Thyroid gland (tissue), 4 donors: ENCODE results near the gene RBBP4. TPM values are rescaled to one million over a fixed set of nuclear protein-coding genes. Genes with fewer than 3 reads are reported as not detected.
A peak's percentile ranks its signal among the peaks of the same experiment; 100 is the strongest.
"Not testable (repeated sequence)": the region's sequence is repeated elsewhere in the genome, so short reads cannot be mapped to it uniquely, and the experiment has no call there.

Experiments used
- DNase-seq, 2 donors: peaks; one replicate each; pipeline ENCODE4 v3.0.0-alpha.2; 2019
- H3K27ac ChIP-seq, 3 donors: fragments of 200-600 bp; sonication (generic); 1 replicate in 2 of 3; 2 replicates in 1 of 3; pipeline ENCODE4 v1.5.1; 2016 to 2019; ENCODE audit warnings: mild to moderate bottlenecking in 1 of 3, moderate library complexity in 1 of 3
- H3K27me3 ChIP-seq: fragments of 200-600 bp; sonication (generic); one replicate; pipeline ENCODE4 v1.5.1; 2019
- H3K36me3 ChIP-seq, 2 donors: fragments of 200-600 bp; sonication (generic); one replicate each; pipeline ENCODE4 v1.5.1; 2016 to 2019
- H3K4me1 ChIP-seq, 2 donors: fragments of 200-600 bp; sonication (generic); one replicate each; pipeline ENCODE4 v1.5.1; 2017 to 2019
- H3K4me3 ChIP-seq, 3 donors: fragments of 200-600 bp; sonication (generic); replicated peaks in 1 of 3; 1 replicate in 2 of 3; 2 replicates in 1 of 3; pipeline ENCODE4 v1.5.1; 2016; ENCODE audit warnings: mild to moderate bottlenecking in 1 of 3
- H3K9me3 ChIP-seq: fragments of 200-600 bp; sonication (generic); one replicate; pipeline ENCODE4 v1.5.1; 2017
- CTCF ChIP-seq, 6 experiments: fragments of 200-600 bp in 3 of 6; fragments of 450-650 bp in 3 of 6; sonication (generic) in 3 of 6; IDR thresholded peaks; one replicate each; pipeline ENCODE4 v1.5.1; 2016 to 2019; ENCODE audit warnings: antibody characterized with exemption in 6 of 6, mild to moderate bottlenecking in 2 of 6, inconsistent platforms in 1 of 6, moderate library complexity in 1 of 6
- POLR2A ChIP-seq, 2 donors: fragments of 450-650 bp; IDR thresholded peaks; one replicate each; pipeline ENCODE4 v1.6.1; 2017; ENCODE audit warnings: antibody characterized with exemption in 2 of 2, mild to moderate bottlenecking in 2 of 2, moderate library complexity in 1 of 2
- WGBS, 2 donors: methylation state at CpG; one replicate each; pipeline ENCODE4 v1.1.5; 2017; 5-methylcytosine and 5-hydroxymethylcytosine counted together
- intact Hi-C: fragments of 100-400 bp; cut with DNase I; formaldehyde crosslinking; loops from one replicate; pipeline ENCODE4 v1.15.1; 2023
- total RNA-seq, 4 donors: library from RNA; depleted of rRNA; stranded (reverse); fragments of >200 nt; gene quantifications; one replicate each; pipeline ENCODE4 v1.2.3, GENCODE V29; 2016

The RBBP4 gene
- total RNA-seq, 4 donors from 2014 or later = 100 to 172 (median 138) TPM

- Histone ChIP-seq H3K27ac (no peak overlapping the region), H3K9me3 (no peaks in the 10 kb centered on the region), H3K27me3 (no peaks in the 10 kb centered on the region), H3K4me3 (no peak overlapping the region), H3K36me3 (no peaks in the 10 kb centered on the region), H3K4me1 (peaks cover 0 to 7% of the 10 kb centered on the region in 2 donors)
- WGBS, 2 donors = 26 to 61% methylated on average over 2 of the region's 2 CpGs
- intact Hi-C loops = no loop called here
- DNase-seq = peak in 1 of 2 donors; percentile 16
- no peak for TF ChIP-seq POLR2A (IDR thresholded peaks at IDR 0.05)
- TF ChIP-seq CTCF (IDR thresholded peaks at IDR 0.05) = no peak
Observed at GRCh38 chr1:32709075-32709474, 58.1 kb downstream of the RBBP4 start.

- H3K36me3 ChIP-seq = no peaks in the 10 kb centered on the region
- peaks cover 0 to 7% of the 10 kb centered on the region in 2 donors for H3K4me1 ChIP-seq
- no peak overlapping the region for H3K27ac ChIP-seq
- WGBS, 2 donors = 49 to 92% methylated on average over 4 to 5 of the region's 5 CpGs
- intact Hi-C loops = no loop called here
- H3K9me3 ChIP-seq = no peaks in the 10 kb centered on the region
- H3K4me3 ChIP-seq = no peak overlapping the region
- no peaks in the 10 kb centered on the region for H3K27me3 ChIP-seq
- no peak for DNase-seq
- TF ChIP-seq POLR2A (IDR thresholded peaks at IDR 0.05) (no peak), CTCF (IDR thresholded peaks at IDR 0.05) (no peak)
Observed at GRCh38 chr1:32709476-32709875, 58.5 kb downstream of the RBBP4 start.

- 85 to 90% methylated on average over 4 of the region's 4 CpGs for WGBS, 2 donors
- intact Hi-C loops = loop anchor here (5.0 kb wide), 3 partner anchors 61 to 371 kb away; partner anchors contain the start of genes AZIN2 and FNDC5
- H3K4me1 ChIP-seq = peaks cover 2 to 12% of the 10 kb centered on the region in 2 donors
- not testable (repeated sequence) for H3K27ac ChIP-seq, H3K4me3 ChIP-seq, H3K27me3 ChIP-seq, H3K9me3 ChIP-seq, H3K36me3 ChIP-seq, DNase-seq
Observed at GRCh38 chr1:32711221-32711620, 60.2 kb downstream of the RBBP4 start.

GRCh38 chr1:32713081-32713480, 62.1 kb downstream of the RBBP4 start:
- no peak for TF ChIP-seq POLR2A (IDR thresholded peaks at IDR 0.05)
- no peak for TF ChIP-seq CTCF (IDR thresholded peaks at IDR 0.05)
- intact Hi-C loops = loop anchor here (5.0 kb wide), 3 partner anchors 59 to 369 kb away; partner anchors contain the start of genes AZIN2 and FNDC5

GRCh38 chr1:32714277-32714676, 63.3 kb downstream of the RBBP4 start:
- H3K27me3 ChIP-seq = no peaks in the 10 kb centered on the region
- no peaks in the 10 kb centered on the region for H3K9me3 ChIP-seq
- no peak for DNase-seq
- no peaks in the 10 kb centered on the region for H3K36me3 ChIP-seq
- intact Hi-C loops = loop anchor here (5.0 kb wide), 3 partner anchors 58 to 368 kb away; partner anchors contain the start of genes AZIN2 and FNDC5
- peaks cover 10 to 22% of the 10 kb centered on the region in 2 donors for H3K4me1 ChIP-seq
- WGBS, 2 donors = 81 to 86% methylated on average over 4 of the region's 4 CpGs
- TF ChIP-seq POLR2A (IDR thresholded peaks at IDR 0.05) = no peak
- TF ChIP-seq CTCF (IDR thresholded peaks at IDR 0.05) = no peak
- H3K4me3 ChIP-seq = no peak overlapping the region
- no peak overlapping the region for H3K27ac ChIP-seq

More at GRCh38 chr1:32713081-32713480, 62.1 kb downstream of the RBBP4 start:
- no peak for DNase-seq
- Histone ChIP-seq H3K36me3 (no peaks in the 10 kb centered on the region), H3K4me3 (no peak overlapping the region), H3K4me1 (peaks cover 10 to 22% of the 10 kb centered on the region in 2 donors), H3K9me3 (no peaks in the 10 kb centered on the region), H3K27ac (no peak overlapping the region), H3K27me3 (no peaks in the 10 kb centered on the region)
- 84 to 89% methylated on average over 10 of the region's 10 CpGs for WGBS, 2 donors
